NCI-H82 treated with DMSO at 0.1 percent for 48 hours (cell line): ENCODE data around the gene AKAP13.
A peak's percentile ranks its signal among the peaks of the same experiment; 100 is the strongest.
"Not testable (repeated sequence)": the region's sequence is repeated elsewhere in the genome, so short reads cannot be mapped to it uniquely, and the experiment has no call there.

ENCODE experiments used
- DNase-seq: peaks from one replicate; lab custom pipeline; 2025; ENCODE audit not compliant: unreplicated experiment; lab: John Stamatoyannopoulos, UW

The AKAP13 gene

DNA sequence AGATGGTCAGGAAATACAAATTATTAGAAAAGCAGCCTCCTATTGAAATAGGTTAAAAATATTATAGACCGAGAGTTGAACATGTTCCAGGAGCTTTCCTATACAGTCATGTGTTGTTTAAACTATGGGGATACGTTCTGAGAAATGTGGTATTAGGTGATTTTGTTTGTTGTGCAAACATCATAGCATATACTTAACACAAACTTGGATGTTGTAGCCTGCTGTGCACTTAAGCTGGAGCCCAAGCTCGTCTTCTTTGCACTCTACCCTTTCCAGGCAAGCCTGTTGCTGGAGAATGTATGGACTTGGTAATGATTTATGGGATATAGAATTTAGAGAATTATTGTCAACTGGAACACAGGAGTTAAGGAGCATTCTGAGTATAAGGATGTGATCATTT is 140.2 kb downstream of the AKAP13 start:
- no peak for DNase-seq

DNA sequence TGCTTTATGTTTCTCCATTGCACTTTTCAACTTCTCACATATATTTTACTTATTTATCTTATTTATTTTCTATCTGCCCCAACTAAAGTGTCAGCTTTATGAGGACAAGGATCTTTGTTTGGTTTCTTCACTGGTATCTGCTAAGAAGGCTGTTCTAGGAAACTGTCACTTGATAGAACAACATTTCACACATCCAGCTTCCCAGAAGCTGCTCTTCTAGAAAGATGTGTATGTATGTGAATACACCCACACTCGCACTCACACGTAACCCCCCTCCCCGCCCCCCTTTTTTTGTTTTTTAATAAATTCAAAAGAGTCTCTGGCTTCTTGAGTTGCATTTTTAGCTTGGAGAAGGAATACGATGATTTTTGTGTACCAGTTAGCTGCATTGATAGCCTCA is 143.1 kb downstream of the AKAP13 start:
- DNase-seq: no peak

DNA sequence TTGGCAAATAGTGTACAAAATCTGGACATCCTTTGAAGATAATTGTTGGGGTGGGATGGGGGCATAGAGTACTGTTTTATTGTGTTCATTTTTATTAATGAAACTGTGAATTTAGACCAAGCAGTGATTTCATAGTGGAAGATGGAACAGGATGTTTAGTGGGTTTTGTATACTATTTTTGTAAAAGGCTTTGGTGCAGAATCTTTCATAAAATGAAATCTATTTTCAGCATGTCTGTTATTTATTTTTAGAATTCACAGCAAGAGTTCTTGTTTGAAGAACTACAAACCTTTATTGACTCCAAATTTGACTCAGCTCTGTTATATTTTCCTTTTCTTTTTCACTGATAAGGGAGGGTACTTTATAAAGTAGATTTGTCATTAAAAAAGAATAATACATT is 145.4 kb downstream of the AKAP13 start:
- no peak for DNase-seq

DNA sequence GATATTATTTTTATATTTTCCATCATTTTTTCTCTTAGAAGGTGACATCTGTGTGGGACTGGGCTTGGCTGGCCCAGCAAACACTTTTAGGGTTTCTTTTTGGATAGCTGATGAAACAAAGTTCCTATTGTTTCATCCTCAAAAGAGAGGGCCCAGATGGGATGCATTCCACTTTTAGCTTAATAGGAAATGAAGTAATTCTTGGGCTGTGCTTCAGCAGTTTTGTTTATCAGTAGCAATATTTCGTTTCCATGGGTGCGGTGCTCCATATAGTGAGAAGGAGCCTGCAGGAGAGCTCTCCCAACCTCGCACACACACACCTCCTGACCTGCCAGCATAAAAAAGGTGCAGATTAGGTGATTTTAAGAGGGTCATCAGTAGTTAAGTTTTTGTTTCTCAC is 147.5 kb downstream of the AKAP13 start:
- no peak for DNase-seq

DNA sequence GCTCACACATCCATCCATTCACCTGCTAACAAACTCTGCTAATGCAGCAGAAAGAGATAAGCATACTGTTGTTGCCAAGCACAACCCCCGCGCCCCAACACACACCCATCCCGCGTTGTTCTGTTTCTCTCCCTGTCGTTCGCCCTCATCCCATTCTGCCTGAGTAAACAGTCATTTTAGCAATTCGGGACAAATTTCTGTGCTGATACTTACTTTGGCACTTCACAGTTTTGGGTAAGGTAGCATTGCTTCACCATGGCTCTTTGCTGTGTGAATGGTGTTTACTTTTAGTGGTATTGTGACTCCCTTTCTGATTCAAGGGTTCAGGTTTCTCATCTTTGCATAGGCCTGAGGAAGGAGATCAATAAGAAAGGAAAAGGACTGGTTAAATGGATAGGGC is 149.7 kb downstream of the AKAP13 start:
- no peak for DNase-seq

DNA sequence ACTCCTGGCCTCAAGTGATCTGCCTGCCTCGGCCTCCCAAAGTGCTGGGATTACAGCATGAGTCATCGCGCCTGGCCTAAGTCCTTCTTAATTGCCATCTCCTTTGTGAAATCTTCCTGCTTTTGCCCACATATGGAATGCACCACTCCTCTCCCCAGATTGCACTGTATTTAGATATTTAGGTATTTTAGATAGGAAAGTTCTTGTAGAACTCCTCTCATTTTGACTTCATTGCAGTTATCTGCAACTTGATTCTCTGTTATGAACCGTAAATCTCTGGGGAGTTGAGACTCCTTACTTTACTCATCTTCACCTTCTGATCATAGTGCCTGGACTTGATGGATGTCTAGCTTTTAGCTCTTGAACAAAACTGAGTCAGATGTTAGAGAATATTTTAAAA is 150.7 kb downstream of the AKAP13 start:
- DNase-seq: no peak

DNA sequence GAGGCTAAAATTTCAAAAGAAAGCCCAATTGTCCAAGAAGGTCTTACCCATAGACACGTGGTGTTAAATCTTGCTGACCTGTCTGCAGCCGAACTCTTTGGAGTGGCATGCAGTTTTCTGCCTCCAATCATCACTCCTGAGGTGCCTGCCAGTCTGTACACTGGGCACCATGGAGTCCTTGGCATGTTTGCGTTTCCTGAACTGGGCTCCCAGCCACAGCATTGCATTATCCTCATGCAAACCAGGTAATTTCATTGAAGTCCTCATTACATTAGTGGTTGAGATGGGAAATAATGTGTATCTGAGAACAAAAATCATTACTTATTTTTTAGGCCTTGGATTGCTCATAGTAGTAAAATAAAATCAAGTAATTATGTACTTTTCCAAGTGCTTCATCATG is 152.3 kb downstream of the AKAP13 start:
- no peak for DNase-seq

DNA sequence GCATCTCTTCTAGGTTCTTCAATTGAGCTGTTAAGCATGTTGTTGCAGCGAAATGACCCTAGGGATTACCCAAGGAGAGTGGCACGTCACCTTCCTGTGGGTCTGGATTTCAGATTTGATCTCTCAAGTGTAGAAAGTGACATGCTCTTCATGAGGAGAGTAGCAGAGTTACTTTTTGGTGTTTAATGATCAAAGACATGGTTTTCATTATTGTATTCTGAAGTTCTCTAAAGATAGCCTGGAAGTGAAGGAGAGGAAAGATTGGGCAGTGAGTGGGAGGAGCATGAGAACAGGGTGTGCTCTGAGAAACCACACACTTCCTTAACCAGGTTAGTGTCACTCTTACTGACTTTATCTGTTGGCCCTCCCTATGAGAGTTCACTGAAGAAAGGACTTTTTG is 153.6 kb downstream of the AKAP13 start:
- no peak for DNase-seq

DNA sequence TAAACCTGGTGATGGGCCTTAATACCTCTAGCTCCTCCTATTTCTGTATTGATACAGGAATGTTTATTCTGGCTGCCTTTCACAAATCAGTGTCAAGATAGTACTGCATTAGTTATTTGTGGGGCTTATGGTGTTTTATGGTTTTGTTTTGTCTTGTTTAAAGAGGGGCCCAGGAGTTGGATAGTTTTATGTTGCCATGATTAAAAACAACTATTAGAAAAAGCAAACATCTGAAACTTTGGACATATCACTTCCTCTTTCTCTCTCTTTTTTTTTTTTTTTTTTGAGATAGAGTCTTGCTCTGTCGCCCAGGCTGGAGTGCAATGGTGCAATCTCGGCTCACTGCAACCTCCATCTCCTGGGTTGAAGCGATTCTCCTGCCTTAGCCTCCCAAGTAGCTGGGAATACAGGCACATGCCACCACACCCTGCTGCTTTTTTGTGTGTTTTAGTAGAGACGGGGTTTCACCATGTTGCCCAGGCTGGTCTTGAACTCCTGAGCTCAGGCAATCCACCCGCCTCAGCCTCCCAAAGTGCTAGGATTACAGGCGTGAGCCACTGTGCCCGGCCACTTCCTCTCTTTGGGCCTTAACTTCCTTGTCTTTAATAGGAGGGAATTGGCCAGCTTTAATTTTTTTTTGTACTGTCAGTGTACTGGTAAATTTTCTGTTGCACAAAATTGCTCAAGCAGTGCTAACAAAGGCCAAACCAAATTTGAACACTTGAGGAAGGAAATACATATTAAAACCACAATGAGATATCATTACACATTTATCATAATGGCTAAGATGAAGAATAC is 155.3 kb downstream of the AKAP13 start:
- not testable (repeated sequence) for DNase-seq

DNA sequence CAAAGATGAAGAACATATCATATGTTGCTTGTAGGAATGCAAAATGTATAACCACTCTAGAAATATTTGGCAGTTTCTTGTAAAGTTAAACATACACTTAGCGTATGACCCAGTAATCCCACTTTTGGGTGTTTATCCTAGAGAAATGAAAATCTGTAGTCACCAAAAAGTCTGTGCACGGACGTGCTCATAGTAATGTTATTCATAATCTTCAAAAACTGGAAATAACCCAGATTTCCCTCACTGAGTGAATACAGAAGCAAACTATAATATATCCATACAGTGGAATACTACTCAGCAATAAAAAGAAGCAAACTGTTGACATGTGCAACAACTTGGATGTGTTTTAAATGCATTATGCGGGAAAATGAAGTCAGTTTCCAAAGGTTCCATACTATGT is 155.9 kb downstream of the AKAP13 start:
- no peak for DNase-seq

DNA sequence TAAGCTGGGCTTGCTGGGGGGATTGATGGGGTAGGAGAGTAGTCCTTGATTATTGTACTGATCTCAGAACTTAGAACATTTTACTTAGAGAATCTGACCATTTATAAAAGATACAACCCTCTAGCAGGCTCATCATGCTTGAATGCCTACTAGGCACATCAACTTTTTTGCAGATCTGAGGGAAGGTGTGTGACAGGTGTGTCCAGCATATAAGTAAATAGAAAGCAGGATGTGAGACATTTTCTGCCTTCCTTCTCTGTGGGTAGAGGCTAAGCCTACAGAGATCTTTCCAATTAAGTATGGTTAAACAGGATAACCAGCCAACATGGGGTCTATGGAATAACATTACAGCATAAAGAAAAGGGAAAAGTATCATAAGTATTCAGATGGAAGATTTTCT is 159.1 kb downstream of the AKAP13 start:
- DNase-seq: no peak

DNA sequence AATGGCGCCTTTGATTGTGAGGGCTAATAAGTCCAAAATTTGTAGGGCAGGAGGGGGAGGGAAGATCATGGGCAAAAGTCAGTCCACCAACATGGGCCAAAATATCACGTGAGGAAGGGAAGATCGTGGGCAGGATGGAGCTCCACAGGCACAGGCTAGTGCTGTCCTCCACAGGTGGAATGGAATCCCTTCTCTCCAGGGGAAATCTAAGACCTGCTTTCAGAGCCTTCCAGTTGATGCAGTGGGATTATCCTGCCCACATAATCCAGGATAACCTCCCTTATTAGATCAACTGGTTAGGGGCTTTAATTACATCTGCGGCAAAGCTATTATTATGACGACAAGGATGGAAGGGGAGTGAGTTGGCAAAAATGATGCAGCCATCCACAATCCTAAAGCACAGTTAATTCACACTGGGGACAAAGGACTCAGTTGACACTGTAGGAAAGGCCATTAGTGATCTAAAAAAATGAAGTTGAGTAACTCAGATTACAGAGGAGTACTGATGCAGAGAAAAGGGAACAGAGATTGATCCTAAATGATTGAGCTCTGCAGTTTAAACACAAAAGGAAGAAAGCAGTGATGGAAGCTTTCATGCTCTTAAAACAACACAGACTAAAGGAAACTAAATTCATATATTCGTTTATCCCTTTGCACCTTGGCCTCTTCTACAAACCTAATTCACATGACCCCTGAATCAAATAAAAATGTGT is 159.8 kb downstream of the AKAP13 start:
- DNase-seq: peak; percentile 85

DNA sequence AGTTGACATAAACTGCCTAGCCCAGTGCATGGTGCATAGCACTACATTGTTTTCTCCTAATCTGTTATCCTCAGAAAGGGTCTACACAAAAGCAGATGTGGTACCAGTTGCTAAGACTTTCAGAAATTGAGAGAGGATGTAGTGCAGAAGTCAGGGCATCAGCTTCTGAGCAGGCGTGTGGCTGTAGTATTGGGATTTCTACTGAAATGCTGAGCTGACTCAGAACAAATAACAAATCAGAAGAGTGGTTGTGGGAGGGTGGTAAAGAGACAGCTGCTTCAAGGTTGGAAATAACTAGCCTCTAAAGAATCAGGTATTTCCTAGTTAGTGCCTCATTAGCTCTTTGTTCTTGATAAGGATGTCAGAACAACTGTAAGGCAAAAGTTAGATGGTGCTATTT is 161.3 kb downstream of the AKAP13 start:
- DNase-seq: no peak

DNA sequence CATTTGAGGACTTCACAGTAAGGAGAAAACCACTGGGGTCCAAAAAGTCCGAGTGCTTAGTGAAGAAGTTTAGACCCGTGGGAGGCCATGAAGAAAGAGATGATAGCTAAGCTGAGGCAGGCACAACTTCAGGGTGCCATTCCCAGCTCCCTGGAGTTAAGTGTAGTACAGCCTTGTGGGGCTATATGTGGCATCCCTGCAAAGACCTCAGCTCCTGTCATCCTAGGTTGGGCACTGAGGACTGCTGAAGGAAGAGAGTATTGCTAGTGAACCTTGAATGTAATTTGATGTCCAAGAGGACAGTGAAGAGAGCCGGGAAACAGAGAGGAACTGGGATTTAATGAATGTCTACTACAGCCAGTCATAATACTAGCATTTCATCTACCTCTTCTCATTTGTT is 162.1 kb downstream of the AKAP13 start:
- no peak for DNase-seq

DNA sequence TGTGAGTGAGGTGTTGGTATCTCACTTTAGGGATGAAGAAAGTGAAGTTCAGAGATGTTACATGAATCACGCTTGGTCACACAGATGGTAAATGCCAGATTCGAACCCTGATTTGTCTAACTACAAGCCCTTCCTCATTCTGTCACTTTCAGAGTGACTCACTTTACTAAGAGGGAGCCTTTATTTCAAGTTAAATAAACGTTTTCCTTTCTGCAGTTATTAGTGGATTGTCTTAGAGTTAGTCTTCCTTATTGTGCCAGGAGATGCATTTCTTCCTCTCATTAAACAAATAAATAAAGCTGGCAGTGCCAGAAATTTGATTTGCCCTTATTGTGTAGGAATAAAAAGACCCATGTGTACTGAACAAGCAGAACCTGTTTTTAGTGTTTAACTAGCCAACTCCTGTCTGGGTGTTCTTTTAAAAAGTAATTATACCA is 162.5 kb downstream of the AKAP13 start:
- DNase-seq: no peak

DNA sequence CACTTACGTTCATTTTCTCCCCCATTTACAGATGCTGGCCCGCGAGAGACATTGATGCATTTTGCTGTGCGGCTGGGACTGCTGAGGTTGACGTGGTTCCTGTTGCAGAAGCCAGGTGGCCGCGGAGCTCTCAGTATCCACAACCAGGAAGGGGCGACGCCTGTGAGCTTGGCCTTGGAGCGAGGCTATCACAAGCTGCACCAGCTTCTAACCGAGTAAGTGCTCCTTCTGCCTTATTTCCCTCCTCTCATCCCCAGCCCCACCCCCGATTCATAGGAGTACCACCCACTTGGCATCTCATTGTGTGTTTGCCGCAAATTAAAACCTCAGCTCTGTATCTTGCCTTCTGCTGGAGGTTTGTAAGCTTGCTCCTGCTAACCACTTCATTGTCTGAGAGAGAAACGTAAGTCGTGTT is 163.3 kb downstream of the AKAP13 start:
- DNase-seq: no peak

DNA sequence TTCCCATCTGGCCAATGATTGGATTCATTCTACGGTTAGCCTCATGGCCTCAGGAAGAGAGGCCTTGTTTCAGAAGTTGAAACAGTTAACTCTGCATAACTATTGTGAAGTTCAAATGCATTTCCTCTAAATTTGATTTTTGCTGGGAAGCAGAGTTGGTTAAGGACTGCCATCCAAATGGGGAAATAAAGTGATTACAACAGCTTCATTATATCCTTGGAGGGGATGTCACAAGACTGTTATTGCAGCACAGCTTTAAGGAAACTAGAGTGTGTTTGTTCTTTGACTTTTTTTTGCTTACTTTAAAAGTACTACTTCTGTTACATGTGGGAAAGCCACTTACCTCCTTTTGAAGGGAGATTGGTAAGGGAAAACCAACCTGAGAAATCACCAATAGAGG is 164.8 kb downstream of the AKAP13 start:
- DNase-seq: no peak

DNA sequence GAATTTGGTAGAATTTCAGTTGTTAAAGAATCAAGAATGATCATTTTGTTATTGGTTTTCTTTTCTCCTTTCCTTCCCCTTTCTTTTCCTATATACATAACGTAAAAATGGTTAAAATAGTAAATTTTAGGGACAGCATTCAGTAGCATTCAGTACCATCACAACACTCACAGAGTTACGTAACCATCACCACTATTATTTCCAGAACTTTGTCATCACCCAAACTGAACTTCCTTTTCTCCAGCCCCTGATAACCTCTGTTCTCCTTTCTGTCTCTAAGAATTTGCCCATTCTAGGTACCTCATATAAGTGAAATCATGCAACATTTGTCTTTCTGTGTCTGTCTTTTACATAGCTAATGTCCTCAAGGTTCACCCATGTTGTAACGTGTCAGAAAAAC is 165.3 kb downstream of the AKAP13 start:
- no peak for DNase-seq

DNA sequence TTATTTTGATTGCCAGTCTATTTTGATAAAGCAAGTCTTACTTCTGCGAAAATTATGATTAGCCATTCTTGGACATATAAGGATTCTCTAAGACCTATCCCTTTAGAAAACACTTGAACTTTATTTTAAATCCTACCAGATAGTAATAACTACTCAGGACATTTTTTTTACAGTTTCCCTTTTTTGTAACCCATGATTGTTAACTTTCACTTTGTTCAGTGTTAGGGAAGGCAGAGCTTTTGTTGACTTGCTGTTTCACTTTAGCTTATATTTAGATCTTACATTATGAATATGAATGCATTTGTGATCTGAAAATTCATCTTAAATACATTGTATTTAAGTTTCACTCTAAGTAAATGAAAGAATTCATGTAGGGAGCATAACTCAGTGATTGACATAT is 167.0 kb downstream of the AKAP13 start:
- DNase-seq: no peak

DNA sequence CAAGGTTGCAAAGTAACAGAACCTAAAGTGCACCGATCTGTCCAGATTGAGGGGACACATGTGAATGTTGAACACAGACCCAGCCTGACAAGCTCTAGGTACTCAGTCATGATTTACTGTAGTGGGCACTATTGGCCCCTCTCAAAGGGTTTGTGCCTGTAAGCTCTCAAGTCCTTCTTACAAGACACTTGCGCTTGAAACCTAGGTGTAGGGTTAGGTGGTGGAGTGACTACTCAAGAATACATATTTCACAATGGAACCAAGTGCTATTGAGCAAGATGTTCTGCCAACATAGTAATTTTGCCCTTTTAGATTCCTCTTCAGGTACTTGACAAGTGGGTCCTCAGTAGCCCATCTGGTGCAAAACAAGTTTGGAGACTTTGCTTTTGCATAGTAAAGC is 169.9 kb downstream of the AKAP13 start:
- DNase-seq: no peak

DNA sequence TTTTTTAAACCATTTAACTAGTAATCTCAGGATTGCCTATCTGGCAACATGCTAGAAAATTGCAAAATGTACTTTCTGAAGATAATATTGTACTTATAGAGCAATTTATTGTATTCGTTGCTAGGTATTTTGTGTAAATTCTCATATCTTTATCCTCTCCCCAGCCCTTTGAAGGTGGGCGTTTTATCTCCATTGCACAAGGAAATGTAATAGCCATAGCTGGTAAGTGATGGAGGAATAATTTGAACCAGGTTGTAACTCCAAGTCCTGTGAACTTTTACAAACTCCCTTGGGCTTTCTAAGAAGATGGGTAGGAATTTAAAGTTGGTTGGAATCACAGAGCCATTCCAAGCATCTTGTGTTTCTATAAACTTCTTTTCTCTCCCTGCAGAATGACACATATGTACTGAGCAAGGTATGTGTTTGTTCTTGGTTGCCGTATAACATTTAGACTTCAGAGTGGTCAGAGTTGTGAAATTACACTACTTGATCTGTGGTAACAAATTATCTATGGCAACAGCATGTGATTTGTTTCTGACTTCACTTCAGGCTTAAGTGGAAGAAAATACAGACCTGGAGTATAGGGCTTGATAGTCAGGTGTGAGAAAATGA is 170.9 kb downstream of the AKAP13 start:
- no peak for DNase-seq

DNA sequence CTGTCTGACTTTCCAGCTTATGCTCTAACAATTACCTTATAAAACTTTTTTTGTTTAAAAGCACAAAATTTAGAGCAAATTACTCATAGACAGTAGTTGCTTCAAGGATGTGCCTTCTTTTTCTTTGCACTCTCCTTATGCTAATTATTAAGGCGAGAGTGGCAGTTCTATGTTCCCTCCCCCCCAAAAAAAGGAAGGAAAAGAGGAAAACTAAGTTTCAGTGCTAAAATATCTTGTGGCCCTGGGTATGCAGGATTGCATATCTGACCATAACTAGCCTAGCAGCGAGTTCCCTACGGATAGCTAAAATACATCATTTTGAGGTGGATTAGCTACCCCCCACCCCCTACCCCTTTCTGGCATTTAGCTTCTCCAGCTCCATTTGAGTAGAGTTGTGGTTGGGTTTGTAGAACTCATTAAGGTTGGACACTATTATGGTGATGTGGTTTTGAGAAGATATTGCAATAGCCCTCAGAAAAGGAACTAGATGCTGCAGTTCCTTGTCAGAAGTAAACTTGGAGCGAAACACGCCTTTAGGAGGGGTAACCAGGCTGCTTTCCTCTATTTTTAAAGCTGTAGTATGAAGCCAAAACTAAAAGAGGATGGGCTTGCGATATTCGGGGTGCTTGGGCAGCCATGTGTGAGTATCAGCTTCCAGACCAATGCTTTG is 174.6 kb downstream of the AKAP13 start:
- no peak for DNase-seq
